ENCODE results near the gene LMBR1L. TPM values are rescaled to one million over a fixed set of nuclear protein-coding genes. Genes with fewer than 3 reads are reported as not detected.

Gene LMBR1L
- total RNA-seq, 1 donor from 2014 or later = 160 TPM

- TF ChIP-seq CTCF (IDR thresholded peaks at IDR 0.05; ENCODE audit: unreplicated experiment) = no peak
- H3K9me3 Mint-ChIP-seq = no peaks in the 10 kb centered on the region
- no peak overlapping the region for H3K4me3 Mint-ChIP-seq
- no peak for DNase-seq (ENCODE audit: low spot score in 2 of 2, unreplicated experiment in 2 of 2)
- no peak overlapping the region for H3K27ac Mint-ChIP-seq
- no peaks in the 10 kb centered on the region for H3K27me3 Mint-ChIP-seq (ENCODE audit: low read depth)
- peaks cover 27% of the 10 kb centered on the region for H3K36me3 Mint-ChIP-seq
- peaks cover 39% of the 10 kb centered on the region for H3K4me1 Mint-ChIP-seq
These were observed 55.6 kb downstream of the LMBR1L start for GRCh38 chr12:49055092-49055491.

DNA sequence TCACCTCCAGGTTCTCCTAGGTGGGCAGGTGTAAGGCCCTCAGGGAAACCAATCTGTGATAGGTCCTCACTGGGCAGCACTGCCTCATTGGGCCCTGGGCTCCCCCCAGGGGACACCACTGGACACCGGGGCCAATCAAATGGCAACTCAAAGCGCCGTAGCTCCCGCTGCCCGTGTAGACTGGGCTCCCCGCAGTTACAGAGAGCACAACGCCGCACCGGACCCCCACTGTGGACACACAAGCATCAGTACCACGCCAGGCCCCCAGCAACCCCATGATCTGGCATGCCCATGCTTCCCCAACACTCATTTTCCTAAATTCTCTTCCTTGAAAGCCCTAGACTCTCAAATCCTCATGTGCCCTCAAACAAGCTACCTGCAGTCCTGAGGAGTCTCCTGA lies 56.1 kb downstream of the LMBR1L start:
- no peak for DNase-seq (ENCODE audit: low spot score in 2 of 2, unreplicated experiment in 2 of 2)
- no peak for TF ChIP-seq CTCF (IDR thresholded peaks at IDR 0.05; ENCODE audit: unreplicated experiment)
- Mint-ChIP-seq H3K4me1 (peaks cover 39% of the 10 kb centered on the region), H3K9me3 (no peaks in the 10 kb centered on the region), H3K27ac (no peak overlapping the region), H3K4me3 (no peak overlapping the region), H3K36me3 (peaks cover 27% of the 10 kb centered on the region), H3K27me3 (ENCODE audit: low read depth) (no peaks in the 10 kb centered on the region)

GRCh38 chr12:49054096-49054495 lies 56.6 kb downstream of the LMBR1L start:
- Mint-ChIP-seq H3K4me1 (peaks cover 36% of the 10 kb centered on the region), H3K36me3 (peaks cover 27% of the 10 kb centered on the region), H3K4me3 (no peak overlapping the region), H3K27ac (no peak overlapping the region), H3K27me3 (ENCODE audit: low read depth) (no peaks in the 10 kb centered on the region), H3K9me3 (no peaks in the 10 kb centered on the region)
- DNase-seq (ENCODE audit: low spot score in 2 of 2, unreplicated experiment in 2 of 2) = no peak
- no peak for TF ChIP-seq CTCF (IDR thresholded peaks at IDR 0.05; ENCODE audit: unreplicated experiment)

- H3K9me3 Mint-ChIP-seq = no peaks in the 10 kb centered on the region
- peaks cover 41% of the 10 kb centered on the region for H3K36me3 Mint-ChIP-seq
- no peak for TF ChIP-seq CTCF (IDR thresholded peaks at IDR 0.05; ENCODE audit: unreplicated experiment)
- no peaks in the 10 kb centered on the region for H3K27me3 Mint-ChIP-seq (ENCODE audit: low read depth)
- H3K4me3 Mint-ChIP-seq = no peak overlapping the region
- no peak for DNase-seq (ENCODE audit: low spot score in 2 of 2, unreplicated experiment in 2 of 2)
- H3K27ac Mint-ChIP-seq = no peak overlapping the region
- H3K4me1 Mint-ChIP-seq = peaks cover 21% of the 10 kb centered on the region
These were observed 58.0 kb downstream of the LMBR1L start for GRCh38 chr12:49052451-49053208.

- no peak overlapping the region for H3K27ac Mint-ChIP-seq
- peaks cover 44% of the 10 kb centered on the region for H3K36me3 Mint-ChIP-seq
These were observed 58.7 kb downstream of the LMBR1L start for GRCh38 chr12:49051777-49052438.

More at GRCh38 chr12:49051777-49052438, 58.7 kb downstream of the LMBR1L start:
- H3K27me3 Mint-ChIP-seq (ENCODE audit: low read depth) = no peaks in the 10 kb centered on the region
- H3K9me3 Mint-ChIP-seq = no peaks in the 10 kb centered on the region
- H3K4me1 Mint-ChIP-seq = peaks cover 14% of the 10 kb centered on the region
- DNase-seq (ENCODE audit: low spot score in 2 of 2, unreplicated experiment in 2 of 2) = no peak
- no peak overlapping the region for H3K4me3 Mint-ChIP-seq
- no peak for TF ChIP-seq CTCF (IDR thresholded peaks at IDR 0.05; ENCODE audit: unreplicated experiment)

All from mesothelial cell of epicardium (in vitro differentiated cells).